IMR-90 (cell line): ENCODE data around the gene FCGR3B. TPM values are rescaled to one million over a fixed set of nuclear protein-coding genes. Genes with fewer than 3 reads are reported as not detected.
"Not testable (repeated sequence)": the region's sequence is repeated elsewhere in the genome, so short reads cannot be mapped to it uniquely, and the experiment has no call there.

Experiments used
- ATAC-seq: fragments of 200-7000 bp; cut with Tn5 transposase; 2 replicates; pipeline ENCODE4 v1.9.1; 2020; ENCODE audit warnings: low read depth, mild to moderate bottlenecking, moderate library complexity
- BruUV-seq: library from RNA; stranded (reverse); fragments of 400-500 nt; replicated peaks from 2 replicates; lab custom pipeline; 2021; lab: Mats Ljungman, UMichigan
- CTCF ChIA-PET: fragments of 300-600 bp; formaldehyde crosslinking; extraction: SDS; loops from one replicate; lab custom pipeline; 2021; ENCODE audit warnings: antibody characterized with exemption; lab: Yijun Ruan, JAX
- POLR2A ChIA-PET: fragments of 300-600 bp; sonication (Branson Sonifier 250); formaldehyde crosslinking; loops from one replicate; lab custom pipeline; 2022; ENCODE audit warnings: antibody characterized with exemption; ENCODE audit not compliant: unreplicated experiment; lab: Charles Lee
- DNase-seq: peaks from one replicate; pipeline ENCODE4 v3.0.0; 2013
- H2AFZ ChIP-seq: replicated peaks from 2 replicates; pipeline ENCODE3; 2013; ENCODE audit warnings: low read length, mild to moderate bottlenecking; ENCODE audit not compliant: poor library complexity
- H2AK5ac ChIP-seq: 2 replicates; pipeline ENCODE4 v1.6.1; 2013; ENCODE audit warnings: low read depth, low read length, inconsistent platforms
- H2AK9ac ChIP-seq: replicated peaks from 2 replicates; pipeline ENCODE3; 2013; ENCODE audit warnings: mild to moderate bottlenecking, low read depth, low read length, moderate library complexity; ENCODE audit not compliant: poor library complexity
- H2BK120ac ChIP-seq: 2 replicates; pipeline ENCODE4 v1.6.1; 2013; ENCODE audit warnings: low read depth, low read length, inconsistent platforms
- H2BK15ac ChIP-seq: 3 replicates; pipeline ENCODE4 v1.6.1; 2013; ENCODE audit warnings: low read depth, low read length, inconsistent platforms
- H2BK20ac ChIP-seq: 2 replicates; pipeline ENCODE4 v1.6.1; 2013; ENCODE audit warnings: low read depth, mild to moderate bottlenecking, inconsistent platforms, low read length, moderate library complexity
- H2BK5ac ChIP-seq: 2 replicates; pipeline ENCODE4 v1.6.1; 2013; ENCODE audit warnings: mild to moderate bottlenecking, low read depth, low read length, inconsistent platforms; ENCODE audit not compliant: poor library complexity, severe bottlenecking
- H3K14ac ChIP-seq: replicated peaks from 2 replicates; pipeline ENCODE4 v1.6.1; 2013; ENCODE audit warnings: low read depth, low read length, inconsistent platforms
- H3K18ac ChIP-seq: 2 replicates; pipeline ENCODE4 v1.6.1; 2013; ENCODE audit warnings: low read depth, low read length, control low read depth
- H3K23ac ChIP-seq: 2 replicates; pipeline ENCODE4 v1.6.1; 2013; ENCODE audit warnings: low read depth, low read length, inconsistent platforms
- H3K27ac ChIP-seq: 2 replicates; pipeline ENCODE4 v1.5.1; 2013; ENCODE audit warnings: mild to moderate bottlenecking, control low read depth, low read length; ENCODE audit not compliant: insufficient read depth
- H3K27me3 ChIP-seq: 2 replicates; pipeline ENCODE4 v1.6.1; 2013; ENCODE audit warnings: low read length; ENCODE audit not compliant: control insufficient read depth, insufficient read depth
- H3K36me3 ChIP-seq: 2 replicates; pipeline ENCODE4 v1.6.1; 2013; ENCODE audit warnings: low read length, mixed read lengths; ENCODE audit not compliant: control insufficient read depth, insufficient read depth
- H3K4ac ChIP-seq: 2 replicates; pipeline ENCODE4 v1.6.1; 2013; ENCODE audit warnings: low read depth, low read length, inconsistent platforms
- H3K4me1 ChIP-seq: 2 replicates; pipeline ENCODE4 v1.6.1; 2013; ENCODE audit warnings: low read length, mixed read lengths; ENCODE audit not compliant: control insufficient read depth, insufficient read depth
- H3K4me2 ChIP-seq: 2 replicates; pipeline ENCODE4 v1.6.1; 2013; ENCODE audit warnings: low read depth, mild to moderate bottlenecking, control low read depth, low read length, moderate library complexity
- H3K4me3 ChIP-seq: 2 replicates; pipeline ENCODE4 v1.5.1; 2013; ENCODE audit warnings: low read depth, mild to moderate bottlenecking, control low read depth, low read length, moderate library complexity; ENCODE audit not compliant: insufficient read depth
- H3K56ac ChIP-seq: 2 replicates; pipeline ENCODE4 v1.6.1; 2013; ENCODE audit warnings: low read length, inconsistent platforms; ENCODE audit not compliant: insufficient read depth; ENCODE audit errors: extremely low read depth
- H3K79me1 ChIP-seq, 2 experiments: 2 replicates each; pipeline ENCODE4 v1.6.1; 2013; ENCODE audit warnings: low read length in 2 of 2, inconsistent platforms in 1 of 2, low read depth in 1 of 2
- H3K9ac ChIP-seq: 2 replicates; pipeline ENCODE4 v1.6.1; 2013; ENCODE audit warnings: low read depth, low read length, control low read depth
- H3K9me1 ChIP-seq: 2 replicates; pipeline ENCODE4 v1.6.1; 2013; ENCODE audit warnings: low read length, inconsistent platforms; ENCODE audit not compliant: insufficient read depth
- H3K9me3 ChIP-seq: 2 replicates; pipeline ENCODE4 v1.6.1; 2013; ENCODE audit warnings: low read length; ENCODE audit not compliant: control insufficient read depth, insufficient read depth
- H4K20me1 ChIP-seq: 2 replicates; pipeline ENCODE4 v1.6.1; 2013; ENCODE audit warnings: low read length, inconsistent platforms; ENCODE audit not compliant: insufficient read depth
- H4K5ac ChIP-seq: 2 replicates; pipeline ENCODE4 v1.6.1; 2013; ENCODE audit warnings: mild to moderate bottlenecking, low read depth, low read length, control low read depth
- H4K8ac ChIP-seq, 2 experiments: 2 replicates each; pipeline ENCODE4 v1.6.1; 2013; ENCODE audit warnings: low read depth in 2 of 2, low read length in 2 of 2, control low read depth in 1 of 2, inconsistent platforms in 1 of 2
- H4K91ac ChIP-seq: 2 replicates; pipeline ENCODE4 v1.6.1; 2013; ENCODE audit warnings: low read depth, low read length, inconsistent platforms; ENCODE audit not compliant: insufficient read depth
- WGBS, 2 experiments: methylation state at CpG; one replicate each; pipeline versions ENCODE4 v1.1.5 to v1.1.7; 2013; ENCODE audit warnings: missing lambda C conversion rate in 2 of 2; ENCODE audit not compliant: insufficient read length in 1 of 2; ENCODE audit errors: extremely low coverage in 2 of 2; 5-methylcytosine and 5-hydroxymethylcytosine counted together
- dilution Hi-C: fragments of 300-500 bp; cut with HindIII; formaldehyde crosslinking; loops from one replicate; pipeline ENCODE4 v1.14.3; 2018; ENCODE audit warnings: low sequenced_read_pairs; ENCODE audit not compliant: unreplicated experiment
- in situ Hi-C: fragments of 300-500 bp; cut with MboI; formaldehyde crosslinking; loops from 3 replicates; pipeline ENCODE4 v1.14.3; 2019; ENCODE audit warnings: low sequenced_read_pairs, inconsistent platforms, mixed read lengths
- intact Hi-C: fragments of 100-400 bp; cut with micrococcal nuclease; formaldehyde crosslinking; loops from 2 replicates; pipeline ENCODE4 v1.10.0; 2022
- polyA plus RNA-seq, 3 experiments: library from polyadenylated mRNA; depleted of rRNA; stranded (reverse); fragments of >200 nt; gene quantifications; 2 replicates each; pipeline ENCODE4 v1.2.3, GENCODE V29; 2012; ENCODE audit warnings: low replicate concordance in 1 of 3
- total RNA-seq: library from RNA; depleted of rRNA; stranded (reverse); fragments of >200 nt; gene quantifications from 2 replicates; pipeline ENCODE4 v1.2.3, GENCODE V29; 2012

Gene FCGR3B
- total and polyA plus RNA-seq, 2 of the 4 experiments (the other 2 are of a cell fraction): not detected

DNA sequence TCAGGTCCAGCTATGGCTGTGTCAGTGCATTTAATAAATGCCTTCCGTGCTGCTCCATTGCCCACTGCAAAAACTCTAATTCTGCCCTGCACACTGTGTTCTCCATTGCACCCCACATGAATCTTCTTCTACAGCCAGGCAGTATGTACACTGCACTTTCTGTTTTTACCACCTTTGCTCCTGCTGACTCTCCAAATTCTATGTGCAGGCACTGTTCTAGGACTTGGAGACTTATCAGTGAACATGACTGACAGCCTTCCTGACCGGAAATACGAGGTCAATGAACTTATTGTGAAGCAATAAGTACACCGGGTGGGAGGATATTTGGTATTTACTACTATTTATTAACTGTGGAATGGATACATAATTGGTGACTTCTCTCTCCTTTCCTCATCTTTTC lies 48.1 kb downstream of the FCGR3B start:
- H3K27me3 ChIP-seq, H2BK120ac ChIP-seq, H3K18ac ChIP-seq, H3K4me1 ChIP-seq, H4K91ac ChIP-seq, H3K4me3 ChIP-seq, POLR2A ChIA-PET, H3K79me1 ChIP-seq, ATAC-seq, H4K5ac ChIP-seq, H2AK9ac ChIP-seq, H3K27ac ChIP-seq, DNase-seq, H3K9me1 ChIP-seq, H2BK20ac ChIP-seq, dilution Hi-C loops, H3K4me2 ChIP-seq, in situ Hi-C loops, H2AFZ ChIP-seq, H4K20me1 ChIP-seq, H3K9me3 ChIP-seq, H3K36me3 ChIP-seq, intact Hi-C loops, H2BK15ac ChIP-seq, H2BK5ac ChIP-seq, BruUV-seq, H4K8ac ChIP-seq, H3K14ac ChIP-seq, H2AK5ac ChIP-seq, H3K9ac ChIP-seq, H3K4ac ChIP-seq, H3K23ac ChIP-seq, H3K56ac ChIP-seq, CTCF ChIA-PET: not testable (repeated sequence)
- WGBS, 2 experiments: no CpG with 5 or more reads among the region's 4 CpGs

DNA sequence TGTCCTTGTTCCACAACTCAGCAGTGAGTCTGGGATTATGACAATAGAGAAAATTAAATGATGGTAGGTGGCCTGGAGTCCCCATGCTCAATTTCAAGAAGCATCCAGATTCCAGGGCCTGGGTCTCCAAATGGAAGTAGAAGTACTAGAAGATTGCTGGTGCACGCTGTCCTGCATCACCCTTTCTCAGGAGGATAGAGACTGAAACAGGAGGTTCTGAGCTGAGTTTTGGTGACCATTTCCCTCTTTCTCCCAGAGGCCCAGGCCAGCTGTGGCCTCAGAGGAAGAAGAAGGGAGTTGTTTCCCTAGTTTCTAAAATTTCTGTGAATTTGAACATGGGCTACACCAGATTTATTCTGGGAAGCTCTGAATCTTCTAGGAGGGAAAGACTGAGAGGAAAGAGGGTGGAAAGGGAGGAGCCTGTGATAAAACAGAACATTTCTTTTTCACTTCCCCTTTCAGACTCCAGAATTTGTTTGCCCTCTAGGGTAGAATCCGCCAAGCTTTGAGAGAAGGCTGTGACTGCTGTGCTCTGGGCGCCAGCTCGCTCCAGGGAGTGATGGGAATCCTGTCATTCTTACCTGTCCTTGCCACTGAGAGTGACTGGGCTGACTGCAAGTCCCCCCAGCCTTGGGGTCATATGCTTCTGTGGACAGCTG lies 50.0 kb downstream of the FCGR3B start:
- H3K56ac ChIP-seq, H2BK20ac ChIP-seq, in situ Hi-C loops, H2BK5ac ChIP-seq, H2BK120ac ChIP-seq, H4K91ac ChIP-seq, H4K5ac ChIP-seq, H3K4me2 ChIP-seq, H3K36me3 ChIP-seq, H3K27ac ChIP-seq, H2AK9ac ChIP-seq, H2BK15ac ChIP-seq, H3K9me3 ChIP-seq, ATAC-seq, BruUV-seq, H3K79me1 ChIP-seq, H3K4ac ChIP-seq, H3K9ac ChIP-seq, H4K20me1 ChIP-seq, H2AK5ac ChIP-seq, CTCF ChIA-PET, H2AFZ ChIP-seq, H4K8ac ChIP-seq, intact Hi-C loops, dilution Hi-C loops, H3K4me1 ChIP-seq, H3K9me1 ChIP-seq, H3K14ac ChIP-seq, POLR2A ChIA-PET, H3K23ac ChIP-seq, H3K27me3 ChIP-seq, H3K18ac ChIP-seq, H3K4me3 ChIP-seq, DNase-seq: not testable (repeated sequence)
- no CpG with 5 or more reads among the region's 4 CpGs for WGBS, 2 experiments
